Parathyroid adenoma (tissue), 2 donors: Measurements from ENCODE around the gene MMAB.

Experiments used
- H2AFZ ChIP-seq: fragments of 300-600 bp; sonication (generic); one replicate; pipeline ENCODE4 v1.7.0; 2017; ENCODE audit warnings: antibody characterized with exemption, mild to moderate bottlenecking
- H3K27ac ChIP-seq: fragments of 300-600 bp; sonication (generic); one replicate; pipeline ENCODE4 v1.7.0; 2017
- H3K27me3 ChIP-seq: fragments of 300-600 bp; sonication (generic); one replicate; pipeline ENCODE4 v1.7.0; 2017; ENCODE audit warnings: low read length; ENCODE audit not compliant: control insufficient read depth, insufficient read depth
- H3K36me3 ChIP-seq: fragments of 300-600 bp; sonication (generic); one replicate; pipeline ENCODE4 v1.7.0; 2017; ENCODE audit warnings: low read length; ENCODE audit not compliant: control insufficient read depth, insufficient read depth
- H3K4me1 ChIP-seq: fragments of 300-600 bp; sonication (generic); one replicate; pipeline ENCODE4 v1.7.0; 2017; ENCODE audit warnings: control low read depth
- H3K4me2 ChIP-seq: fragments of 300-600 bp; sonication (generic); one replicate; pipeline ENCODE4 v1.7.0; 2017; ENCODE audit warnings: low read length
- H3K4me3 ChIP-seq: fragments of 300-600 bp; sonication (generic); one replicate; pipeline ENCODE4 v1.7.0; 2017; ENCODE audit warnings: low read depth, low read length
- H3K79me2 ChIP-seq: fragments of 300-600 bp; sonication (generic); one replicate; pipeline ENCODE4 v1.7.0; 2017; ENCODE audit warnings: control low read depth
- H3K9ac ChIP-seq: fragments of 300-600 bp; sonication (generic); one replicate; pipeline ENCODE4 v1.7.0; 2017; ENCODE audit warnings: mild to moderate bottlenecking
- H3K9me3 ChIP-seq: fragments of 300-600 bp; sonication (generic); one replicate; pipeline ENCODE4 v1.7.0; 2017; ENCODE audit warnings: low read length; ENCODE audit not compliant: control insufficient read depth
- TF ChIP-seq, protein P1 (sequence below): fragments of 300-600 bp; sonication (generic); IDR thresholded peaks from one replicate; pipeline ENCODE4 v1.7.0; 2017; ENCODE audit warnings: antibody characterized with exemption, mild to moderate bottlenecking
- donor health status: primary hyperparathyroidism.

The MMAB gene

DNA sequence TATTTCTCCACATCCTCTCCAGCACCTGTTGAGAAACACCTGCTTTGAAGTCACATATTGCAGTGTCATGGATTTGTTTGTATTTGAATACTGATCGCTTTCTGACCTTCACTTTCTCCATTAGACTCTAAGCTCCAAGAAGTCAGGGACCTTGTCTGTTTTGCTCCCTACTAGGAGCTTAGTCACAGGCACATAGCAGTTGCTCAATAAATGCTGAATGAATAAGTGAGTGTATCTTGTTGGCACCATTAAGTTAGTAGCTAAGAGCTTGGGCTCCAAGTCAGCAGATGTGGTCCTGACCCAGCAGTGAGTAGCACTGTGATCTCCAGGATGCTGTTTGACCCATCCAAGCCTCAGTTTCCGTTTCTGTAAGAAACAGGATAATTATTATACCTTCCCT is 10.4 kb upstream of the MMAB start:
- Histone ChIP-seq H3K4me2 (no peak overlapping the region), H2AFZ (no peak overlapping the region), H3K9me3 (no peaks in the 10 kb centered on the region), H3K4me3 (no peak overlapping the region), H3K36me3 (no peaks in the 10 kb centered on the region), H3K27me3 (no peaks in the 10 kb centered on the region), H3K27ac (no peak overlapping the region), H3K4me1 (no peaks in the 10 kb centered on the region), H3K9ac (no peak overlapping the region), H3K79me2 (no peaks in the 10 kb centered on the region)
- TF ChIP-seq, protein P1, sequence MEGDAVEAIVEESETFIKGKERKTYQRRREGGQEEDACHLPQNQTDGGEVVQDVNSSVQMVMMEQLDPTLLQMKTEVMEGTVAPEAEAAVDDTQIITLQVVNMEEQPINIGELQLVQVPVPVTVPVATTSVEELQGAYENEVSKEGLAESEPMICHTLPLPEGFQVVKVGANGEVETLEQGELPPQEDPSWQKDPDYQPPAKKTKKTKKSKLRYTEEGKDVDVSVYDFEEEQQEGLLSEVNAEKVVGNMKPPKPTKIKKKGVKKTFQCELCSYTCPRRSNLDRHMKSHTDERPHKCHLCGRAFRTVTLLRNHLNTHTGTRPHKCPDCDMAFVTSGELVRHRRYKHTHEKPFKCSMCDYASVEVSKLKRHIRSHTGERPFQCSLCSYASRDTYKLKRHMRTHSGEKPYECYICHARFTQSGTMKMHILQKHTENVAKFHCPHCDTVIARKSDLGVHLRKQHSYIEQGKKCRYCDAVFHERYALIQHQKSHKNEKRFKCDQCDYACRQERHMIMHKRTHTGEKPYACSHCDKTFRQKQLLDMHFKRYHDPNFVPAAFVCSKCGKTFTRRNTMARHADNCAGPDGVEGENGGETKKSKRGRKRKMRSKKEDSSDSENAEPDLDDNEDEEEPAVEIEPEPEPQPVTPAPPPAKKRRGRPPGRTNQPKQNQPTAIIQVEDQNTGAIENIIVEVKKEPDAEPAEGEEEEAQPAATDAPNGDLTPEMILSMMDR = no peak

- H3K27ac ChIP-seq = no peak overlapping the region
- H3K9ac ChIP-seq = no peak overlapping the region
- H3K27me3 ChIP-seq = no peaks in the 10 kb centered on the region
- no peaks in the 10 kb centered on the region for H3K36me3 ChIP-seq
- TF ChIP-seq, protein P1 = no peak
- H3K4me2 ChIP-seq = no peak overlapping the region
- no peaks in the 10 kb centered on the region for H3K79me2 ChIP-seq
- no peak overlapping the region for H3K4me3 ChIP-seq
- H3K9me3 ChIP-seq = no peaks in the 10 kb centered on the region
- no peaks in the 10 kb centered on the region for H3K4me1 ChIP-seq
- no peak overlapping the region for H2AFZ ChIP-seq
These were observed 9.3 kb upstream of the MMAB start for GRCh38 chr12:109582636-109583035.

- Histone ChIP-seq H3K4me2 (no peak overlapping the region), H3K4me3 (no peak overlapping the region), H3K27me3 (no peaks in the 10 kb centered on the region), H3K79me2 (no peaks in the 10 kb centered on the region), H3K9me3 (no peaks in the 10 kb centered on the region), H3K9ac (no peak overlapping the region), H2AFZ (no peak overlapping the region), H3K4me1 (no peaks in the 10 kb centered on the region), H3K27ac (no peak overlapping the region), H3K36me3 (no peaks in the 10 kb centered on the region)
- TF ChIP-seq, protein P1 = no peak
These were observed 8.6 kb upstream of the MMAB start for GRCh38 chr12:109581856-109582255.

- Histone ChIP-seq H3K4me1 (no peaks in the 10 kb centered on the region), H3K79me2 (no peaks in the 10 kb centered on the region), H3K9ac (no peak overlapping the region), H3K27ac (no peak overlapping the region), H3K4me2 (no peak overlapping the region), H3K27me3 (no peaks in the 10 kb centered on the region), H3K9me3 (no peaks in the 10 kb centered on the region), H3K36me3 (no peaks in the 10 kb centered on the region), H2AFZ (no peak overlapping the region), H3K4me3 (no peak overlapping the region)
- TF ChIP-seq, protein P1 = no peak
These were observed 8.0 kb upstream of the MMAB start for GRCh38 chr12:109581334-109581691.

DNA sequence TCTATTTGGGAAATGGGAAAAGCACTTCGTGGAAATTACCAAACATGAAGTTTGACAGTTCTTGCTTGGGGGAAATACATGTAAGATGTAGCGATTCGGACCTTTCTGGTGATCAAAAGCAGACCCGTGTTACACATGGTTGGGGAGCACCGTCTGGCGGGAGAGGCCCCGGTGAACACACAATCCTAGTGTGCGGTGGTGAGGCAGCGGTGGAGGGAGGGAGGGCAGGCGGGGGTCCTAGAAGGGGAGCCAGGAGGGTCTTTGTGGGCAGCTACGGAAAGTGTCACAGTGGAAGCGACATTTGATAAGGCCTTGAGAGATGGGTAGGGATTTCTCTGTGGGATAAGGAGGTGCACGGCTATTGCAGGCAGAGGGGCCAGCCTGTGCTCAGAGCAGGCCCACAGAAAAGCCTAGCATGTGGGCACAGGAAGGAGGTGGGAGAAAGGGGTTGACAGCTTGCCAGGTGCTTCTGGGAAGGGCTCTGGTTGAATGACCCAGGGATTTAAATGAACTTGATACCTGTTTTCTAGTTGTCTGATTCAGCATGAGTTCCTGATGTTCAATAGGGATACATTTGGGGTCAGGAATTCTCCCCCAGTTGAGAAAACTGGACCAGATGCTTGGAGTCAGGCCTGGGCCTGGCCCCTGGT is 7.5 kb upstream of the MMAB start:
- H3K4me1 ChIP-seq = no peaks in the 10 kb centered on the region
- H3K4me2 ChIP-seq = no peak overlapping the region
- no peak overlapping the region for H3K9ac ChIP-seq
- no peaks in the 10 kb centered on the region for H3K79me2 ChIP-seq
- H3K27ac ChIP-seq = no peak overlapping the region
- no peak overlapping the region for H2AFZ ChIP-seq
- H3K27me3 ChIP-seq = no peaks in the 10 kb centered on the region
- H3K36me3 ChIP-seq = no peaks in the 10 kb centered on the region
- no peak overlapping the region for H3K4me3 ChIP-seq
- no peaks in the 10 kb centered on the region for H3K9me3 ChIP-seq
- TF ChIP-seq, protein P1 = no peak
